NCI-H1930 (cell line): ENCODE data around the gene PTPRN2.

Experiments
- DNase-seq, 2 experiments: peaks; one replicate each; lab custom pipeline; 2025; lab: John Stamatoyannopoulos, UW

Gene PTPRN2

DNA sequence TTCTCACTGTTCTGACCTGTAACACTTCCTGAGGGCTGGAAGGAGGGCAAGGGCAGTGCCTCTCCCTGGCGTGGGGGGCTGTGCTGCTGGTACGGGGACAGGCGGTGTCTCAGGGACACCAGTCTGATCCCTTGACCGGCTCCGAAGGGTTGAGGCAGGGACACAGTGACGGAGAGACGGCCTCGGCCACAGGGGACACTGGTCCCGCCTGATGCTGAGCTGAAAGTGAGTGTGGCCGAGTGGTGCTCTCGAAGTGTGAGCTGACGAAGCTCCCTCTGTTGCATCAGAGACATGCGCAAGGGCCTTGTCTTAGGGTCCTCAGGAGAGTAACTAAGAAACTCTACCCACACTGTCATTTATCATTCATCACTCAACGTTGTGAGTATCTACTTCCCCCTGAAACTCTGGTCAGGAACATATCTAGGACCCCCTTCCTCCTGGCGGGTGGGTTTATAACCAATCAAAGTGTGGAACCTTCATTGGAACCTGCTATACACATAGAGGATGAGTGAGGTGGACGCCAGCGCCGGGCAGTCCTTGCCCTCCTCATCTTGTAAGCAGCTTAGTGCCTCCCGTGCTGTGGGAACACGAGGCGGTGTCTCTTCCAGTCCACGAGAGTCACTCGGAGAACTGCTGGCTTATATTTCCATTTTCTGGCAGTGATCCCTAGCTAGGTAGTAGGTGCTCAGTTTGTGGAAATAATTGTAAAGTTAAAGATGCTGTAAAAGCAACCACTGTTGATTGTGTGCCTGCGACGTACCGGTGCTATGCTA, 967.7 kb downstream of the PTPRN2 start:
- no peak for DNase-seq

DNA sequence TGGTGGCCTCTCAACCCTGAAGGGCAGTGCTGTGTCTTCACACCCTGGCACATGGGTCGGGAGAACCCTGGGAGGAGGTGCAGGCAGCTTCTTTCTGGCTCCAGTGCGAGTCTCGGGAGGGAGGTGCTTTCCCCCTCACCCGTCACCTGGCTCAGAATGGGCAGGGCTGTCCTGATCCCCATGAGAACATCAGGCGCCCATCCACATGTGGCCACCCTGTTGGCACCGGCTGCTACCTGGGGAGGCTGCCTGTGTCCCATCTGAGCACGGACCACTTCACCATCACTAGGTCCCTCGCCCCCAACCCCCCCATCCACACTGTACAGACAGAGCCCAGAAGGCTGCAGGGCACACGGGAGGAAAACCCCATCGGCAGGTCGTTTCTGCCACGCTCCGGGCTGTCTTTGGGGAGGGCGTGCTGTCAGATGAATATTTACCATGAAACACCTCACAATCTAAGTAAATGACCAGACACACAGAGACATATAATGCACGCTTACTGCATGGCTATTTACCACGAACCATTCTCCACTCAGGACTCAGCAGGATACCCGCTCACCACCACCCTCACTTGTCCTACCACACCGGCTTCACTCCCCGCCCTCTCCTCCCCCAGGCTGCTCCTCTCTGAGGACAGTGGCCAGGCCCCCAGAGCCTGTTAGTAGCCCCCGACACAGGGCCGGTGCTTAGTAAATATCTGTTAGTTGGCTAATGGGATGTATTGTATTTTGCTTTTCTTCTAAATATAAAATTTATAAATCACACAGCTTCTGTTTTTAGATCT, 968.6 kb downstream of the PTPRN2 start:
- DNase-seq, result no peak

DNA sequence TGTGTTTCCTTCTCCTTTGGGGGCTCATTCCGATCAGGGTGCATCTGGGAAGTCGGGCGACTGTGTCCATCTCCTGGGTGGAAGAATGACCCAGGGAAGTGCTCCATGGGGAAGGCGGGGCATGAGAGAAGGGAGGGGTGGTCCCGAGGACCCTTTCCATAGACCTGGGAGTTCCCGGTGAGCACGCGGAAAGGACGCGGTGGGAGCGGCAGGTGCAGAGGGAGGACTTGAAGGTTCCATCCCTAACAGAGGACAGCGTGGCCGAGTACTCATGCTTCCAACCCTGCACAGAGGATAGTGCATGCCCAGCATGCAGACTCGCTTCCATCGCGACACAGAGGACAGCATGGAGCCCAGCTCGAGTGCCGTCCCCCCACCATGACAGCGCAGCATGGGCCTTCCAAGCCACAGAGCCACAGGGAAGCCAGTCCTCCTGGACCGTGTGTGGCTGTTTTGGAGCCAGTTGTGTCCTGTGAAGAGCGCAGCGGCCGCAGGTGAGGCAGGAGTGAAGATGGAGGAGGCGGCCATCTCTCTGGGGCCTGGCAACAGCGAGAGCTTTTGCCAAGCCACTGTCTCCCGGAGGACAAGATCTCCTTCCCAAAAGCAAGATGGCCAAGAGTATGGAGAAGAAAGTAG, 969.4 kb downstream of the PTPRN2 start:
- DNase-seq, result no peak

DNA sequence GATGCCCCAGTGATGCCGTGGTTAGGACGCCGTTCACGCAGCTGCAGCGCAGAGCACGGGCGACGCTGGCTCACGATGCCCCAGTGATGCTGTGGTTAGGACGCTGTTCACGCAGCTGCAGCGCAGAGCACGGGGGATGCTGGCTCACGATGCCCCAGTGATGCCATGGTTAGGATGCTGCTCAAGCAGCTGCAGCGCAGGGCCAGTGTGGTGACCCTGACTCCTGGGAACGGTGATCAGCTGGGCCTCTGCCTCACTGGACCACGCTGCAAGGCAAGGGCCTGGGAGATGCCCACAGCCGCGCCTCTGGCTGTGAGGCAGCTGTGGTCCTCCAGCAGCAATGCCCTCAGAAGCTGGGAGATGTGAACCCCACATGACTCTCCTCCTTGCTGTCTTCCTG, 970.2 kb downstream of the PTPRN2 start:
- no peak for DNase-seq

DNA sequence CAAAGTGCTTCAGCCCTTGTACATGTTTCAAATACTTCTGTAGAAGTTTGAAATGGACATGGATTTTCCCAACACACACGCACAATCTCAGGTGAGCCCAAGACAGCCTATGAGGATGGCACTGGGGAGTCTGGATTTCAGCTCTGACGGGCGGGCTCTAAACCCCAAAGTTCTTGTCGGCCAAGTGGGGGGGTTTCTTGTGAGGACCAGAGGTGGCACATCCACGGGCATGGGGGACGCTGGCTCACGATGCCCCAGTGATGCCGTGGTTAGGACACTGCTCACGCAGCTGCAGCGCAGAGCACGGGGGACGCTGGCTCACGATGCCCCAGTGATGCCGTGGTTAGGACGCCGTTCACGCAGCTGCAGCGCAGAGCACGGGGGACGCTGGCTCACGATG, 970.7 kb downstream of the PTPRN2 start:
- DNase-seq, result no peak

DNA sequence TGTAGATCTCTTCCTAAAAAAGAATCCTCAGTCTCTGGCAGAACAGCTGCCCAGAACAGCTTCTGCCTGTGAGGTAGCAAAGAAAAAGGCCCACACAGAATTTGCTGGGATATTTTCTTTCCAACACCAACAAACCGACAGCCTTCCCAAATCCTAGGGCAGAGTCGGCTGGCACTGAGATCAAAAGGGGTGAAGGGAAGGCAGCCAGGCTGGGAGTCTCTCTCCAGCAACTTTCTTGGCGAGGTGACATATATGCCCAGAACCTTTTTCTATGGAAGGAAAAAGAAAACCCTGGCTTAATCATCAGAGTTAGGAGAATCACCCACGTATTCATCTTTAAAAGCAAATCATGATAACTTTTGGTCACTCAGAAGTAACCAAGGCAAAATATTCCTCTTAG, 971.2 kb downstream of the PTPRN2 start:
- DNase-seq, result no peak

DNA sequence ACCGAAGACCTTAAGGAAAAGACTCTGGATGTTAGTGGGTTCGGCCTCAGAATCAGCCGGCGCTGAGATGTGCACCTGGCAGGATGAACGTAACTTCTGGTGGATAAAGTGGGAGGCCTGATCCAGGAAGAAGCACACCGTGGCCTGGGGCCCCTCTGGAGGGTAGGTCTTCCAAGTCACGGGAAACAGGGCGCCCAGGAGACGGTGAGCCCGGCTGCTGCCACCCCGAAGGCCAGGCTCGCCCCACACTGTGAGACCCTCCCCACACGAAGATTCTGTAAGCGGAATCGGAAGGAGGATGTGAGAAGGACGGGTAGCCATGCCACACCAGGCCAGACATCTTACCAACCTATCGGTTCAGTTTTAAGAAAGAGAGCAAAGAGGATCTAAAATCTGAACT, 971.8 kb downstream of the PTPRN2 start:
- no peak for DNase-seq

DNA sequence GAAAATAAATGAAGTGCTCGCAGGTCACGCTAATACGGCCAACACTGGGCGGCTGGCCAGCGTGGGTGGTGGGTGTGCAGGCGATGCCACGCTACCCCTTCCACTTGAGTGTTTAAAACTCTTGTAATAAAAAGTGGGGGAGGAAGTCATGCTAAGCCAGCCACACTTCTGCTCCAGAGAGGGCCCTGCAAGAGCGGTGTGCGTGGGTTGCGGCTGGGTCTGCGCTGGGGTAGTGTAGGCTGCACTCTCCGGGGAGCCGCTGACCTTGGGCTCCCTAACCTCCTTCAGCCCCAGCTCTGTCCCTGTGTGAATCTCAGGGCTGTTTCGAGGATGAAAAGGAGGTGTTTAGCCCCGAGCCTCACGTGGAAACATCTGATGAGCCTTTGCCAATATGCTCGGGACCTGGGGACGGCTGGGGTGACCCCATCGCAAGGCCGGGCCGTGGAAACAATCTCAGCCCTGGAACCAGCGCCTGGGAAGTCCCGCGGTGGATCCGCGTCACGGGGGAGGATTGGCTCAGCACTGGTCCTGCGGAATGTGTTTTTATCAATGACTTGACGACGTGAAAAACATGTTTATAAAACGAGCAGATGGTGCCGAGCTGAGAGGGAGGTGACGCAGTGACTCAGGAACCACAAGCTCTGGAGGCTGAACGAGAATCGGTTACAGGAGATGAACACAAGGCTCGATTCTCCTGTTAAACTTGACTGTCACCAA, 972.4 kb downstream of the PTPRN2 start:
- no peak for DNase-seq

DNA sequence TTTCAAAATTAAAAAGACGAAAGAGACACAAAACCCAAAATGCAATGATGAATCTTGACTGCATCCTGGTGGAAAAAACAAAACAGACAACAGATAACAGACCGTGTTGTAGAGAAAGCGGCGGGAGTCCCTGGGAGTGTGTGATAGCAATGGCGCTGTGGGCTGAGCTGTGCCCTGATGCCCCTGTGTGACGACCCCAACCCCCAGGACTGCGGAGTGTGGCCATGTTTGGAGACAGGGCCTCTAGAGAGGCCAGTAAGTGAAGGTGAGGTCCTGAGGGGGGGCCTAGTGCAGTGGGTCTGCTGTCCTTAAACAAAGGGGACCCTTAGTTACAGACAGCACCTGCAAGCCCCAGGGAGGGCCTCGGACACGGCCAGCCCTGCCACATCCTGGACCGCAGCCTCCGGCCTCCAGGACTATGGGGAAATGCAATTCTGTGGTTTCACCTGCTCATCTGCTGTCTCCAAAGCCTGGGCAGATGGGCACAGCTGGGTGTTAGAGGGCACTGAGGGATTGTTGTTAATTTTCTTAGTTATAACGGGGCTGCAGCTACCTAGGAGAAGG, 973.1 kb downstream of the PTPRN2 start:
- no peak for DNase-seq

DNA sequence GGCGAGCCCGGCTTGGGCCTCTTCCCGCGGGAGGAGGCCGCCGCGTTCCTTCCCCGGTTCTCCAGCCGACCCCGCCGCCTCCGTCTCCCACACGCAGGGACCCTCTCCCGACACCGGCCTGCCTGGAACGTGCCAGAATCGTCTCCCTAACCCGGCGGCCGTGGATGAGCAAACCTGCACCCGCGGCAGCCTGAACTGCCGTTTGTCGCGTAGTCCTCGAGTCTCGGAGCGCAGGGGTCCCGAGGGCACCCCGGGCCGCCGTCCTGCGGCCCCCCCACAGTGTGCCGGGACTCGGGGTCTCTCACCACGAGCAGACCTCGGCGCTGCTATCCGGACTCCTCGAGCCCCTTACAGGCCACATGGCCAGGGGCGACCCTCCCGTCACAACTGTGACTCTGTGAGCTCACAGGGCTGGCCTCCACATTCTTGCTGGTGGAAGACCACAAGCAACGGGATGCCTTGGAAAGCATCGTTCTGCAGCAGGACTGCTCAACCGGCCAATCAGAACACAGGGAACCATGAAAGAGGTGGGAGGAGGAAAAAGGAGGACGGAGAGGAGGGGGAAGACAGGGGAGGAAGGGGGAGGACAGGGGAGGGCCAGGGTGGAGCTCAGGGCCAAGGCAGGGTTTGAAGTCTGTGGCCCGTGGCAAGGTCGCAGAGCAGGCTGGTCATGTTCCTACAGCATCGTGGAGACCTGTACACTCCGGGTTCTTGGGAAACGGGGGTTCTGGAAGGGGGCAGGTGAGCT, 973.9 kb downstream of the PTPRN2 start:
- DNase-seq, result no peak

DNA sequence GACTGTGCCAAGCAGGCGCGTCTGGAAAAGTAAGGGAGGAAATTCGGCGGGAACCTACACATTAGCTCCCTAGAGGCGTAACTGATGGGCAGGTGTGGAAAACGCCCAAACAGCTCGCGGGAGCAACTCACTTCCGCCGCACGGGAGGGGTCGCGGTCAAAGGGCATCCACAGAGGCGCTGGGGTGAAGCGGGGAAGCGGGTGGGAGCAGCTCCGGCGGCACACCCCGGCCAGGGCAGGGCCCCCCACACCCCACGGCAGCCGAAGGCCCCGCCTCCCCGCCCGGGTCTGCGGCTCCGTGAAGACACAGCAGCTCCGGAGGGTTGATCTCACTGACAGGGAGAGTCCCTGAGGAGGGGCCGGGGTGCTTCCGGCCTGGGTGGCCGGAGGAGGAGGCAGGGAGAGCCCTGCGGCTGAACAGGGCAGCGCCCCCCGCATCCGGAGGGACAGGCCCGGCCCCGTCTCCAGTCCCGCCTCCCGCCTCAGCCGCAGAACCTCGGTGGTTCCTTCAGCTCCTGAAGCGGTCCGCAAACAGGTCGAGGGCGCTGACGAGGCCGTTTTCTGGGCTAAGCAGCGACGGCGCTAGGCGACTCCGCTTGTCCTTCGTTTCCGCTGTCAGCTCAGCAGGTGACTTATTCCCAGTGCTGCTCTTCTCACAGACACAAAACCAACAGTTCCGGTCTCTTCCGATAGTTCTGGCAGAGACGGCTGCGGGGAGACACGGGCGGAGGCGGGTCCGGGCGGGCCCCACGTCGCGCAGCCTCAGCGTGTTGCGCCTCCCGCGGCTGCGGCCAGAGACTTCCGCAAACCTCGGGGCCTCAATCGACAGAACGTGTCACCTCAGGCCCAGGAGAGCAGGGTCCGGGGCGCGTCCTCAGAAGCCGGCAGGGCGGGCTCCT, 974.7 kb downstream of the PTPRN2 start:
- DNase-seq, result no peak

DNA sequence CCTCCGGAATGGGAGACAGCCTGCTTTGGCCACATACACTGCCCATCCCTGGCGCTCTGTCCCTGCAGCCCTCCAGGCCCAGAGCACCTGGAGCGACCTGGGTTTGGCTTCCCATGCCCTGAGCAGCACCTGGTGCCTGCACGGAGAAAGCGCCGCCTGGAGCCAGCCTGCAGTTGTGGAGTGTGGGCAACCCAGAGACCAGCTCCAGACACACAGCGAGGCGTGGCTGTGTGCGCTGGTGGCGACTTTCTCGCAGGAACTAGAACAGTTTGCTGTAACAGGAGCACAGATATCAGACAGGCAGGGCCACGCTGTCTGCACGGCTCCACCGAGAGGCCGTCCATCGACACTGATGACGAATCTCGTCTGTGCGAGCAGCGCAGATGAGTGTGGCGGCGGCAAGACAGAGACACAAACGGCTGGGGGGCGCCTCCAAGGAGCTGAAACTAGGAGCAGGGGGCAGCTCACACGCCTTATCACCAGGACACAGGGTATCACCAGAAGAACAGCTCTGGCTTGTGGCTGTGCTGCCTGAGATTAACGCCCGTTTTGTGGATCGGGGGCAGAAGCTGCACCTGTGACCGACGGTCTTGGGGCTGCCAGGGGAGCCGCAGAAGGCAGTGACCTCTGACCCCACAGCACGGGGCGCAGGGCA, 975.5 kb downstream of the PTPRN2 start:
- no peak for DNase-seq

DNA sequence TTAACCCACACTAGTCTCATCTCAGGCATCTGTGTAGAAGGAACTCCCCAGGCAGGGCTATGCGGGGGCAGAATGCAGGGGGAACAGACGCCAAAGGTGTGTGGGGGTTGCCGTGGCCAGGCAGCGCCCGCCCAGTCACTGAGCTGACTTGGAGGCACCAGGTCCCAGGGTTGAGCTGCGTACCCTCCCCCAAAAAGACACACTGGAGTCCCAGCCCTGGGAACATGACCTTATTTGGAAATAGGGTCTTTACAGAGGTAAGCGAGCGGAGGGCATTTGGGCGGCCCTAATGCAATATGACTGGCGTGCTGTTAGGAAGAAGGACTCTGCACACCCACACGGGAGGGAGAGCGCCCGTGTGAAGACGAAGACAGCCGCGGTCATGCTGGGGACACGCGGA, 976.3 kb downstream of the PTPRN2 start:
- no peak for DNase-seq

DNA sequence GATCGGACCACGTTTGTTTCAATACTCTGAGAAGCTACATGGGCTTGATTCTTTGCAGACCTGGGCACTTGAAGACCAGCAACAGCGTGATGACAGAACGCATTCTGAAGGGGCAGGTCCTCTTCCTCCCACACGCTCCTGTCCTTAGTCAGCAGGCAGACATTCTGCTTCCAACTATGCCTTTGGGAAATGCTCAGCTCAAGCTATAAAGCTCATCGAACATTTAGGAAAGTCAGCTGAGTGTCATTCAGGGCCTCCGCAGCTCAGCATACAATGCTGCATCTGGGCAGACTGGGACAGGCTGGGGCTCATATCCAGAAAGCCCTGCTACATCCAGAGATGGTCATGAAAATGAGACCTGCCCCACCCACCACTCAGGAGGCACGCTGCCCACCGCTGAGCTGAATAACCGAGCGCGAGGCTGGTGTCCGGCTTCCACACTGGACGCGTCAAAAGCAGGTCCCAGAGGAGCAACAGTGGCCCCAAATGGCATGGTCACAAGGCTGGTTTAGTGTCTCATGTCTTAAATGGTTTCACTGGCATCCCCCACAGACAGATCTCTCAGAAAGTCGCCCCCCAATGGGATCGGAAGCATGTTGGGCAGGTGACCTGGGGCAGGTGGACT, 976.8 kb downstream of the PTPRN2 start:
- DNase-seq, result no peak

DNA sequence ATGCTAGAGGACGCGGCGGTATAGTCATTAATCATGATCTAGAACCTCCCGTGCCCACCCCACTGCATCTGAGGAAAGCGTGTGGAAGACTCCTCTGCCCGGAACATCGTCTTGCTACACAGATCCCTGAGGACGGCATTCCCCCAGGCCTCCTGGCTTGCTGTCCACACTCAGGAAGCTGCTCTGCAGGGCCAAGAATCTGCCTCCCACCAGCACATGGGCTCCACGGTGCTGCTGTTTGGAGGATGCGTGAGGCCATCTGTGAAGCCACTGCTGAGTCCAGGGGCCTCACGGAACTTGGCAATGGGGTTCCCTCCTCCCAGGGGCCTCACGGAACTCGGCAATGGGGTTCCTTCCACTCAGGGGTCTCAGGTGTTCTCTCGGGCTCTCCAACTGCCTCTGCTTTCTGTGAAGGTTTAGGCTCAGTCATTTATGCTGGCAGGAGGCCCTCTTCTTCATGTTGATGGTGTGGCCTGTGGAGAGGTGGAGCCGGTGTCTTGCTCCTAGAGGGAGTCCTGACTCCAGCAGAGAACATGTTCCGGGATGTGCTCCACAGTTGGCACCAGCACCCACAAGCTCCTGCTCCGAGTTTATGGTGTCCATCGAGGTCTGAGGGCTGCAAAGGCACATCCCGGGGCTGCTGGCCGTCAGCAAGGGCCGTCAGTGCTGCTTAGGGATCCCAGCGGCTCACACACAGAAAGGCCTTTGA, 977.5 kb downstream of the PTPRN2 start:
- no peak for DNase-seq

DNA sequence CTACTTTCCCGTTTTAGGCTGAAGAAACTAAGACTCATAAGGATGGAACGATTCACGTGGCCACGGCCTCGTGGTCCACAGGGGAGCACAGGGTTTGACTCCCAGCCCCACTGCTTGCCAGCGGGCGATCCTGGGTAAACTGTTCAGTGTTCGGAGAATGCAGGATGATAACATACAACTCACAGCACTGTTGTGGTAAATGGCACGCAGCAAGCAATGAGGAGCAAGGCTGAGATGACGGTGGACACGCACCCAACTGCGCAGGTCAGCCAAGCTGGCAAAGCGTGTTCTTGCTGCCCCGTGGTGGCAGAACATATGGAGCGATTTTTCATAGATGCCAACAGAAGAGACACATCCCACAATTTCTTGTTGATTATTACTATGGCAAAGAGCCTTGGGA, 978.1 kb downstream of the PTPRN2 start:
- DNase-seq, result no peak

DNA sequence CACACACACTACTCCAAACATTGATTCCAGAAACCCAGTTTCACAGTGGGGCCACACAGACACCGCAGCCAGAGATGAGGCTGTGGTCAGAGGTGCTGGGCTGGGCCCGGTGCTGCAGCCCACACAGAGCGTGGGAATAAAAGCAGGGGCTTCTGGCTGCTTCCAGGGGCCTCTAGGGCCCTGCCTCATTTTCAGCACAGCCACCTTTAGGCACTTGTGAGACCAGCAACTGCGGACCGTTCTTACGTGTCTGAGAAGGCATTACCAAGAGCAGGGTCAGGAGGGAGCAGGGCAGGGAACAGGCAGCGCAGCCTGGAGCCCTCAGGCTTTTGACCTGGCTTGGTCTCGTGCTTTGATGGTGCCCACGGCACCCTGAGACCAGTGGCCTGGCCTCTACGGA, 980.4 kb downstream of the PTPRN2 start:
- no peak for DNase-seq

DNA sequence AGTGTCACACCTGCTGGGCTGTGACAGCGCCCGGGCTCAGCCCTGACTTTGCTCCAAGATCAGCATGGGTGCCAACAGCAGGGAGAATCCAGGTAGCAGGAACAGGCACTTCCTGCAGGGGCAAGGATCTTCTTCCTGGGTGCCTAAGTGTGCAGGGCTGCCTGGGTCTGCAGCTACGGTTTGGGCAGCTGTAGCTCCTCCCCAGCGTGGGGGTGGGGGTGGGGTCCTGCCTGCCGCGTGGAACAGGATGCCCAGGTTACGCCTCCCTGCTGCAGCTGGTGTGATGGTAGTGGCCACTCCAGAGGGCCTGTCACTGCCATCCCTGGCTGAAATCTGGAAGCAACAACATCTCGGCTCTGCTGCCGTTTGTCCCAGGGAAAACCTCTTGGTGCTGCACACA, 981.5 kb downstream of the PTPRN2 start:
- DNase-seq, result no peak

DNA sequence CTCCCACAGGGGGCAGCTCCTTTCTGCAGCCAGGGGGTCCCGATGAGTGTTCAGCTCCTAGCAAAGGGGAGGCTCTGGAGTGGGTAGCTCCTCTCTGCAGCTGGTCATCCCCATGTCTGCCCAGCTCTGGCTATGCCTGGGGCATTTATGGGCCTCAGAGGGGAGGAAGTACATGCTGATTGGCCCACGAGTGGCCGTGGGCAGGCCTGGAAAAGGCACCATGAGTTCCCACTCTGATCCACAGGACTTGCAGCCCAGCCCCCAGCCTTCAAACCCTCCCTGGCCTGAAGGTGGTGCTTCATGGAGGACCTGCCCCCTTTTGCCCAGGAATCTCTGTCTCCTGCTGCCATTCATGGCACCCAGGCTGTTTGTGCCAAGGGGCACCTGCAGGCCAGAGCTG, 982.0 kb downstream of the PTPRN2 start:
- DNase-seq, result no peak
